ENCODE measurements around the gene MTF1. TPM values are rescaled to one million over a fixed set of nuclear protein-coding genes. Genes with fewer than 3 reads are reported as not detected.
A peak's percentile ranks its signal among the peaks of the same experiment; 100 is the strongest.

The MTF1 gene
- total RNA-seq, 1 experiment from 2014 or later, result 22.1 TPM

DNA sequence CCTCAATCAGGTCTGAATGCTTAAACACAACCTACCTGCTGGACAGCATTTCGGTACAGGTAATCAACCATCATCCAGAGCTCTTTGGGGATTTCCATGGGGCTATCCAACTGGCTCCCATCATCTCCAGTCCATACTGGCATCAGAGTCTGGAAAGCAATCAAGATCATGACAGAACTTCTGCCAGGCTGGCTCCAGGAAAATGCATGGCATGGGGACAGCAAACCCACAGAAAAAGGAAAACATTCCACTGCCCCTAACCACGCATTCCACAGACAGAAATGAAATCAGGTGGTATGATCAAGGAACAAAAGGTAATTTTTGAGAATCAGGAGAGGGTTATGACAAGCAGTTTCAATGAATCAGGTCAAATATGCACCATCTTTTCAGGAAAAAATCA lies 9.1 kb upstream of the MTF1 start:
- no peaks in the 10 kb centered on the region for H4K20me1 ChIP-seq (ENCODE audit: insufficient read depth)
- no peak for DNase-seq
- H3K9me3 ChIP-seq (ENCODE audit: insufficient read depth, low read depth), result no peaks in the 10 kb centered on the region
- intact Hi-C loops (cut with micrococcal nuclease; ENCODE audit: unreplicated experiment), result no loop called here
- H3K4me2 ChIP-seq, result no peak overlapping the region
- TF ChIP-seq EZH2 (IDR thresholded peaks at IDR 0.05; ENCODE audit: low read depth) (no peak), CTCF (conservative IDR thresholded peaks at IDR 0.05) (no peak)
- H3F3A ChIP-seq (ENCODE audit: insufficient read depth, low read depth), result peaks cover 37% of the 10 kb centered on the region
- CTCF ChIA-PET, result no interaction called here
- H3K4me3 ChIP-seq, result no peak overlapping the region
- BruUV-seq (replicated peaks), result no TSS peak
- no peaks in the 10 kb centered on the region for H3K79me2 ChIP-seq (ENCODE audit: low read depth)
- H2AFZ ChIP-seq, result no peak overlapping the region
- no peaks in the 10 kb centered on the region for H3K27me3 ChIP-seq (ENCODE audit: insufficient read depth, low read depth)
- H3K36me3 ChIP-seq (ENCODE audit: low read depth), result 0 out of 2 replicates have a peak, but pooled peaks cover 3% of the 10 kb centered on the region
- POLR2A ChIA-PET (ENCODE audit: unreplicated experiment), result no interaction called here
- H3K9me2 ChIP-seq (ENCODE audit: insufficient read depth), result no peaks in the 10 kb centered on the region
- peaks cover 19% of the 10 kb centered on the region for H3K4me1 ChIP-seq (replicated peaks; ENCODE audit: insufficient read depth)
- no peak overlapping the region for H3K27ac ChIP-seq

DNA sequence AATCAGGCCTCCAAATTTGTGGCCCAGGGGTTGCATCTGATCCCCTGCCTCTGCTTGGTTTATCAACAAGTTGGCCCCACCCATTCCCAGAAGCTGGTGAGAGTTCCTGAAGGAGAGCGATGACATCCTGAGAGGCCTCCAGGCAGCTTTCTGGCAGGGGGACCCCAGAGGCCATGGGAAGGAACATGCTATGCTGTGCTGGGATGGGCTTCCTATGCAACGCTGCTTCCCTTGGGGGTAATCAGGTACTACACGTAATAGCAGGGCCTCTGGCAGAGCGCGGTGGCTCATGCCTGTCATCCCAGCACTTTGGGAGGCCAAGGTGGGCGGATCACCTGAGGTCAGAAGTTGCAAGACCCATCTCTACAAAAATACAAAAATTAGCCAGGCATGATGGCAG lies 8.4 kb upstream of the MTF1 start:
- Histone ChIP-seq H3K27ac (peak overlapping the region; percentile 100; the same call in 1 of the 2 replicates), H4K20me1 (ENCODE audit: insufficient read depth) (no peaks in the 10 kb centered on the region), H2AFZ (no peak overlapping the region), H3K9me2 (ENCODE audit: insufficient read depth) (no peaks in the 10 kb centered on the region), H3K9me3 (ENCODE audit: insufficient read depth, low read depth) (no peaks in the 10 kb centered on the region), H3K4me2 (no peak overlapping the region), H3F3A (ENCODE audit: insufficient read depth, low read depth) (peaks cover 39% of the 10 kb centered on the region), H3K27me3 (ENCODE audit: insufficient read depth, low read depth) (no peaks in the 10 kb centered on the region), H3K79me2 (ENCODE audit: low read depth) (no peaks in the 10 kb centered on the region), H3K36me3 (ENCODE audit: low read depth) (0 out of 2 replicates have a peak, but pooled peaks cover 3% of the 10 kb centered on the region), H3K4me1 (replicated peaks; ENCODE audit: insufficient read depth) (peaks cover 22% of the 10 kb centered on the region), H3K4me3 (no peak overlapping the region)
- DNase-seq, result no peak
- ChIA-PET POLR2A (ENCODE audit: unreplicated experiment) (no interaction called here), CTCF (no interaction called here)
- TF ChIP-seq EZH2 (IDR thresholded peaks at IDR 0.05; ENCODE audit: low read depth) (no peak), CTCF (conservative IDR thresholded peaks at IDR 0.05) (no peak)
- no TSS peak for BruUV-seq (replicated peaks)
- intact Hi-C loops (cut with micrococcal nuclease; ENCODE audit: unreplicated experiment), result no loop called here

DNA sequence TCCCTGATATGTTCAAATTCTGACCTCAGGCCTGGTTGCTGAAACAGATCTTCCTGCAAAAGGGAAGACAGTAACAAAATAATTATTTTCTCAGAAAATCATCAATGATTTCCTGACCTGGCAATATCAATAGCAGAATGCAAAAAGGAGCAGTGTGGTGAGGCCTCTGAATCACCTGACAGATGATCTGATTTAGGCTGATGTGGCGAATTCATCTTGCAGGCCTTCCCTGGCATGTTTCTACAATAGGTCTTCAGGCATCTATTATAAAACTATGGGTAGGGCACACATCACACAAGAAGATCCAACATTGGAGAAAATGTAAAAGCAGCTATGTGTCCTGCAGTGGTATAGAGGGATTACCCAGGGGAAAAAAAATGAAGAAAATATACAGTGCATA lies 7.1 kb upstream of the MTF1 start:
- POLR2A ChIA-PET (ENCODE audit: unreplicated experiment), result no interaction called here
- CTCF ChIA-PET, result no interaction called here
- peak overlapping the region; percentile 100 for H3K27ac ChIP-seq

More for the DNA sequence above, 7.1 kb upstream of the MTF1 start:
- Histone ChIP-seq H3K36me3 (ENCODE audit: low read depth) (0 out of 2 replicates have a peak, but pooled peaks cover 3% of the 10 kb centered on the region), H3K9me3 (ENCODE audit: insufficient read depth, low read depth) (no peaks in the 10 kb centered on the region), H3K4me1 (replicated peaks; ENCODE audit: insufficient read depth) (peaks cover 33% of the 10 kb centered on the region), H3K27me3 (ENCODE audit: insufficient read depth, low read depth) (no peaks in the 10 kb centered on the region), H2AFZ (no peak overlapping the region), H3K4me2 (peak overlapping the region; percentile 63; the same call in 1 of the 2 replicates), H3F3A (ENCODE audit: insufficient read depth, low read depth) (peaks cover 52% of the 10 kb centered on the region), H3K4me3 (no peak overlapping the region), H3K9me2 (ENCODE audit: insufficient read depth) (no peaks in the 10 kb centered on the region), H3K79me2 (ENCODE audit: low read depth) (no peaks in the 10 kb centered on the region), H4K20me1 (ENCODE audit: insufficient read depth) (no peaks in the 10 kb centered on the region)
- intact Hi-C loops (cut with micrococcal nuclease; ENCODE audit: unreplicated experiment), result no loop called here
- DNase-seq, result no peak
- BruUV-seq (replicated peaks), result no TSS peak
- TF ChIP-seq EZH2 (IDR thresholded peaks at IDR 0.05; ENCODE audit: low read depth), result no peak
- no peak for TF ChIP-seq CTCF (conservative IDR thresholded peaks at IDR 0.05)

All from PC-9 (cell line).